Fibroblast of the aortic adventitia (primary cell): ENCODE data around the gene TOPORS. TPM values are rescaled to one million over a fixed set of nuclear protein-coding genes. Genes with fewer than 3 reads are reported as not detected.

Source experiments
- DNase-seq: peaks from one replicate; pipeline ENCODE4 v3.0.0-alpha.2; 2010; ENCODE audit warnings: low read depth
- H3K4me3 ChIP-seq: 2 replicates; pipeline ENCODE4 v1.5.1; 2011; ENCODE audit warnings: low read depth, mild to moderate bottlenecking, control low read depth, low read length, moderate library complexity
- CTCF ChIP-seq: IDR thresholded peaks from 2 replicates; pipeline ENCODE4 v1.5.1; 2011; ENCODE audit warnings: mild to moderate bottlenecking, low read length, control low read depth, inconsistent platforms; ENCODE audit not compliant: insufficient read depth
- total RNA-seq: library from RNA; depleted of rRNA; stranded (reverse); fragments of >200 nt; gene quantifications from 2 replicates; pipeline ENCODE4 v1.2.3, GENCODE V29; 2012; ENCODE audit warnings: low replicate concordance

TOPORS gene
- total RNA-seq, 1 donor, result 40.6 TPM

DNA sequence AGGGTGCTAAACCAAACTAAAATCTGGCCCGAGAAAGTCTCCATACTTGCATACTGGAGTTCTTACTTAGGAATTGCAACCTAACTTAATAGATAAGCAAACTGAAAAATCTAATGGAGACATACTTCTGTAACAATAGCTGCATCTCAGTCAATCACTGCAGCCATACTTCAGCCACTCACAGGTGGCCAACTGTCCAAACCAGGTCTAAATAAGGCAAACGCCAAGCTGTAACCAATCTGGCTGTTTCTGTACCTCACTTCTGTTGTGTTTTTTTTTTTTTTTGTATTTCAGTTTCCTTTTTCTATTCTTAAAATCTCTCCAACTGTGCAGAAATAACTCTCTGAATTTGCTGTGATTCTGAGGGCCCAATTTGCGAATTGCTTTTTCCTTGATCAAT is 24.9 kb upstream of the TOPORS start:
- DNase-seq, result no peak
- no peak overlapping the region for H3K4me3 ChIP-seq
- no peak for TF ChIP-seq CTCF

DNA sequence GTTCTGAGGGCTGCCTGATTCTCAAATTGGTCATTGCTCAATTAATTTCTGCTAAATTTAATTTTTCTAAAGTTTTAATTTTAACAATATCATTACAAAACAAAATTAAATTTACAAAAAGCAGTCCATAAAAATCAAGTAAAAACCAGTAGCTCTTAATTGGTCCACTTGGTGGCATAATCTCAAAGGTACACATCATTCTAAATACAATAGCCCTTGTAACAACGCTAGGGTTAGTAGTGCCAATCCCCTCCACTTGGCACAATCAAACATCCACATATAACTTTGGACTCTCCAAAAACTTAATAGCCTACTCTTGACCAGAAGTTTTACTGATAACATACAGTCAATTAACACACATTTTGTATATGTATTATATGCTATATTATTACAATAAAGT is 22.5 kb upstream of the TOPORS start:
- no peak overlapping the region for H3K4me3 ChIP-seq
- TF ChIP-seq CTCF, result no peak
- no peak for DNase-seq

- no peak for TF ChIP-seq CTCF
- H3K4me3 ChIP-seq, result no peak overlapping the region
- DNase-seq, result no peak
Observed at GRCh38 chr9:32573821-32574220, 21.4 kb upstream of the TOPORS start.

DNA sequence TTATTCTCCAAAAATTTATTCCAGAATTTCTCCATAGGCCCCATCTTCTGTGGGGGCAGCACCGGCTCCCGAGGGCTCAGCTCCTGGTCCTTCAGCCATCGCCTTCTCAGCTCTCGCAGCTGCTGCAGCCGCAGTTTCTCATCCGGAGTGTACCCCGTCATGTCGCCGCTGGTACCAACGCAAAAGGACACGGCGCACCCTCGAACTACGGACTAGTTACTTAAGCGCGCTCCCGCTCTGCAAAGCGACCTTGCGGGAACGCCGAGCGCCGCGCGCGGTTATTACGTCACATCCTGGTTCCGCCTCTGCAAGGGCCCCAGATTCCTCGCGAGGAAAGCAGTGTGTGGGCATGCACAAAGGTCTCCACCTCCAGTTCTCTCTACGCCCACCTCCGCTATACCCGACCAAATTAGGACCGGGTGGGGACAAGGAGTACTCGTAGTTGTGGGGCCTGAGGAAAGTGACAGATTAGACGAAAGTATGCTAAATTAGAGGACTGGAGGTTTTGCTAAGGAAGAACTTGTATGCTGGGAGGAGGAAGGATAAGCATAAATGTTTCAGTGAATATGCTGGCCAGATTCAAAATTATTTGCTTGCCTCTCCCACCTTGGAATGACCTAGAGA is 20.6 kb upstream of the TOPORS start, which contains the start of gene NDUFB6:
Gene NDUFB6 (minus strand): TSS at position 260 of the 624 bp plus-strand sequence. CDS start 99 bp downstream, at position 161.
- no peak for TF ChIP-seq CTCF
- peak within 1 kb of the TSS; percentile 100 for H3K4me3 ChIP-seq
- peak; percentile 92 for DNase-seq

- peak; percentile 79 for DNase-seq
- peak overlapping the region; percentile 100 for H3K4me3 ChIP-seq
- TF ChIP-seq CTCF, result peak; percentile 76
Observed at GRCh38 chr9:32571969-32572899, 19.8 kb upstream of the TOPORS start.

- H3K4me3 ChIP-seq, result no peak overlapping the region
- no peak for TF ChIP-seq CTCF
- DNase-seq, result no peak
Observed at GRCh38 chr9:32570262-32570661, 17.9 kb upstream of the TOPORS start.
